Measurements from ENCODE around the gene ZNF485. TPM values are rescaled to one million over a fixed set of nuclear protein-coding genes. Genes with fewer than 3 reads are reported as not detected.
A peak's percentile ranks its signal among the peaks of the same experiment; 100 is the strongest.

Gene ZNF485
- polyA plus RNA-seq, 2 of the 4 experiments (the other 2 are of a cell fraction), result 2.7 to 3.3 TPM

DNA sequence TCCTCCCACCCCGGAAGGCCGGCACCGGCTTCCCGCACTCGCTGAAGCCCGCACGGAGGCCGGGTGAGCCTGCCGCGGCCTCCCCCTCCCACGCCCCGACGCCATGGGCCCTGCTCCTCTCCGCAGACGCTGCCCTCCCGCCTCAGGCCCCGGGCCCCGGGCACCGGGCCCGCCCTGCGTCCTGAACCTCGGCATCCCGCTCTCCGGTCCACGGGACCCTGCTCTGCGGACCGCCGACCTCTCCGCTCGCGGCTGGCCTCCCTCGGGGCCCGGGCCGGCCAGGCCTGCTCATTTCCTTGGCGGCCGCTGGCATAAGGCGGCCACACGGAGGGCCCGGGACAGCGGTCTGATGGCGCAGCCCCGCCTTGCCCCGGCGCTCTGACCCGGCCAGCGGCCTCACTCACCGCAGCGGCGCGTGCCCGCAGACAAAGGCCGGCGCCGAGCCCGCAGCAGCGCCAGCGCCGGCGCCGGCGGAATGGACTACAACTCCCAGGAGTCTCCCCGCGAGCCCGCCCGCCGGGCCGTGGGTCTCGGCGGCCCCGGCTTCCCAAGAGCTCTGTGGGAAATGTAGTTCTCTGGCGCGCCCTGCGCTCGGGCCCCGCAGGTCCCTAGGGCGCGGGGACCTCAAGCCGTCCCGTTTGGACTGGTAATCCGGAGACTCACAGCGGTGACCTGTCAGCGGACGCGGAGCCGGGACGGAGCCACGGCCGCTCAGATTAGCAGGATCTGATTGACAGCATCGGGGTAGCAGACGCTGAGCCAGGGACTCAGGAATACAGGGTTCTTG is 42.4 kb downstream of the ZNF485 start, which contains the start of gene ZNF32:
ZNF32 (minus strand) TSS at position 484 of the 787 bp plus-strand sequence. CDS start 2,748 bp downstream, outside the sequence.
- CTCF ChIA-PET, result interaction anchor here (0.6 to 1.4 kb wide), 4 partner anchors 9 to 53 kb away, joined by 3 to 5 read pairs (median 3); no protein-coding TSS in a partner anchor
- no peak for FAIRE-seq
- peak; percentile 99 to 100 for ATAC-seq
- H3K9me3 ChIP-seq, result peaks cover 49% of the 10 kb centered on the region
- no peaks in the 10 kb centered on the region for H3K4me1 ChIP-seq
- peak within 1 kb of the TSS; percentile 81 to 96 for H3K27ac ChIP-seq
- TF ChIP-seq SMC3 (IDR thresholded peaks at IDR 0.05) (no peak), CBX2 (IDR thresholded peaks at IDR 0.05; ENCODE audit: borderline replicate concordance, low read depth) (no peak), JUN (IDR thresholded peaks at IDR 0.05) (peak; percentile 32 to 47; a peak in 1 of 5 replicates), MAZ (IDR thresholded peaks at IDR 0.05; ENCODE audit: borderline replicate concordance, low read depth, low read length) (no peak), BHLHE40 (IDR thresholded peaks at IDR 0.05; ENCODE audit: low read depth, low read length) (no peak), ZFP36 (IDR thresholded peaks at IDR 0.05; ENCODE audit: borderline replicate concordance, partially characterized antibody) (no peak), ZNF302 (CRISPR knock-in tag; IDR thresholded peaks at IDR 0.05) (no peak), FOXS1 (CRISPR knock-in tag; IDR thresholded peaks at IDR 0.05) (no peak), ZC3H11A (IDR thresholded peaks at IDR 0.05) (no peak), EHF (CRISPR knock-in tag; IDR thresholded peaks at IDR 0.05) (0 out of 2 replicates have a peak, but pooled peaks have one; percentile 28), POLR2A (IDR thresholded peaks at IDR 0.05; ENCODE audit: low read length) (peak; percentile 36), PHF8 (IDR thresholded peaks at IDR 0.05; ENCODE audit: borderline replicate concordance, low read depth) (peak; percentile 98), MYC (IDR thresholded peaks at IDR 0.05; ENCODE audit: borderline replicate concordance, low read length) (no peak), MAX (IDR thresholded peaks at IDR 0.05) (peak; percentile 76), RNF2 (IDR thresholded peaks at IDR 0.05; ENCODE audit: borderline replicate concordance, low read depth) (no peak), NFE2L2 (conservative IDR thresholded peaks at IDR 0.05; ENCODE audit: low read length) (no peak), HOXA7 (CRISPR knock-in tag; IDR thresholded peaks at IDR 0.05) (no peak), CBX8 (IDR thresholded peaks at IDR 0.05) (no peak), HMGXB4 (CRISPR knock-in tag; IDR thresholded peaks at IDR 0.05; ENCODE audit: borderline replicate concordance) (no peak), HOXB5 (CRISPR knock-in tag; IDR thresholded peaks at IDR 0.05) (no peak), NPAS2 (CRISPR knock-in tag; IDR thresholded peaks at IDR 0.05; ENCODE audit: borderline replicate concordance) (no peak), FOSL2 (IDR thresholded peaks at IDR 0.05) (no peak), FOSL2 (CRISPR knock-in tag; IDR thresholded peaks at IDR 0.05) (no peak)
- TF ChIP-seq, protein P1, sequence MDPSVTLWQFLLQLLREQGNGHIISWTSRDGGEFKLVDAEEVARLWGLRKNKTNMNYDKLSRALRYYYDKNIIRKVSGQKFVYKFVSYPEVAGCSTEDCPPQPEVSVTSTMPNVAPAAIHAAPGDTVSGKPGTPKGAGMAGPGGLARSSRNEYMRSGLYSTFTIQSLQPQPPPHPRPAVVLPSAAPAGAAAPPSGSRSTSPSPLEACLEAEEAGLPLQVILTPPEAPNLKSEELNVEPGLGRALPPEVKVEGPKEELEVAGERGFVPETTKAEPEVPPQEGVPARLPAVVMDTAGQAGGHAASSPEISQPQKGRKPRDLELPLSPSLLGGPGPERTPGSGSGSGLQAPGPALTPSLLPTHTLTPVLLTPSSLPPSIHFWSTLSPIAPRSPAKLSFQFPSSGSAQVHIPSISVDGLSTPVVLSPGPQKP (IDR thresholded peaks at IDR 0.05; ENCODE audit: low read depth, low read length), result no peak
- TF ChIP-seq, protein P2, sequence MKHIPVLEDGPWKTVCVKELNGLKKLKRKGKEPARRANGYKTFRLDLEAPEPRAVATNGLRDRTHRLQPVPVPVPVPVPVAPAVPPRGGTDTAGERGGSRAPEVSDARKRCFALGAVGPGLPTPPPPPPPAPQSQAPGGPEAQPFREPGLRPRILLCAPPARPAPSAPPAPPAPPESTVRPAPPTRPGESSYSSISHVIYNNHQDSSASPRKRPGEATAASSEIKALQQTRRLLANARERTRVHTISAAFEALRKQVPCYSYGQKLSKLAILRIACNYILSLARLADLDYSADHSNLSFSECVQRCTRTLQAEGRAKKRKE (CRISPR knock-in tag; IDR thresholded peaks at IDR 0.05; ENCODE audit: low read depth), result no peak
- TF ChIP-seq, protein P3, sequence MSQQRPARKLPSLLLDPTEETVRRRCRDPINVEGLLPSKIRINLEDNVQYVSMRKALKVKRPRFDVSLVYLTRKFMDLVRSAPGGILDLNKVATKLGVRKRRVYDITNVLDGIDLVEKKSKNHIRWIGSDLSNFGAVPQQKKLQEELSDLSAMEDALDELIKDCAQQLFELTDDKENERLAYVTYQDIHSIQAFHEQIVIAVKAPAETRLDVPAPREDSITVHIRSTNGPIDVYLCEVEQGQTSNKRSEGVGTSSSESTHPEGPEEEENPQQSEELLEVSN (IDR thresholded peaks at IDR 0.05; ENCODE audit: borderline replicate concordance, low read depth), result peak; percentile 51; the same call in 1 of the 2 replicates
- TF ChIP-seq, protein P4, sequence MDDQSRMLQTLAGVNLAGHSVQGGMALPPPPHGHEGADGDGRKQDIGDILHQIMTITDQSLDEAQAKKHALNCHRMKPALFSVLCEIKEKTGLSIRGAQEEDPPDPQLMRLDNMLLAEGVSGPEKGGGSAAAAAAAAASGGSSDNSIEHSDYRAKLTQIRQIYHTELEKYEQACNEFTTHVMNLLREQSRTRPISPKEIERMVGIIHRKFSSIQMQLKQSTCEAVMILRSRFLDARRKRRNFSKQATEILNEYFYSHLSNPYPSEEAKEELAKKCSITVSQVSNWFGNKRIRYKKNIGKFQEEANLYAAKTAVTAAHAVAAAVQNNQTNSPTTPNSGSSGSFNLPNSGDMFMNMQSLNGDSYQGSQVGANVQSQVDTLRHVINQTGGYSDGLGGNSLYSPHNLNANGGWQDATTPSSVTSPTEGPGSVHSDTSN (IDR thresholded peaks at IDR 0.05), result no peak
- 14% methylated on average over 20 of the region's 90 CpGs for WGBS (ENCODE audit: missing lambda C conversion rate)
- peak within 1 kb of the TSS; percentile 85 for H3K4me2 ChIP-seq
- H3K4me3 ChIP-seq, result peak within 1 kb of the TSS; percentile 66
- POLR2A ChIA-PET, result interaction anchor here (0.9 to 1.0 kb wide), 2 partner anchors 42 to 75 kb away, joined by 3 to 4 read pairs; partner anchors contain the start of gene ZNF485
- peak; percentile 79 to 86 for DNase-seq (ENCODE audit: low read depth in 1 of 2, low spot score in 1 of 2)

Data from A549 (cell line).